T-helper 2 cell treated with Interferon-gamma antibody and Interleukin-4, amounts not matched to agents 5 μg/mL and 100 μg/mL, for 36 hours (primary cell): ENCODE measurements around the gene HTR4.

Source experiments
- DNase-seq: peaks from one replicate; pipeline ENCODE4 v3.0.0; 2021; ENCODE audit warnings: low spot score
- H3K27ac Mint-ChIP-seq: one replicate; pipeline ENCODE4 v1.8.0; 2021; ENCODE audit warnings: mild to moderate bottlenecking, mixed read lengths
- H3K27me3 Mint-ChIP-seq: one replicate; pipeline ENCODE4 v1.8.0; 2021; ENCODE audit warnings: low read depth, mixed read lengths
- H3K36me3 Mint-ChIP-seq: one replicate; pipeline ENCODE4 v1.8.0; 2021; ENCODE audit warnings: low read depth, mixed read lengths
- H3K4me1 Mint-ChIP-seq: one replicate; pipeline ENCODE4 v1.8.0; 2021; ENCODE audit warnings: low read depth, mixed read lengths
- H3K4me3 Mint-ChIP-seq: one replicate; pipeline ENCODE4 v1.8.0; 2022; ENCODE audit warnings: mild to moderate bottlenecking, moderate library complexity, mixed read lengths
- H3K9me3 Mint-ChIP-seq: one replicate; pipeline ENCODE4 v1.8.0; 2021; ENCODE audit warnings: mixed read lengths

The HTR4 gene

GRCh38 chr5:148653836-148654781, at the start of gene HTR4:
HTR4 (minus strand) TSS chr5:148654527; CDS start chr5:148637014, 17,513 bp downstream.
- no peaks in the 10 kb centered on the region for H3K9me3 Mint-ChIP-seq
- H3K27me3 Mint-ChIP-seq: peaks cover 48% of the 10 kb centered on the region

GRCh38 chr5:148702019-148702596, 47.8 kb upstream of the HTR4 start:
- H3K27ac Mint-ChIP-seq: no peak overlapping the region
- peaks cover 2% of the 10 kb centered on the region for H3K4me1 Mint-ChIP-seq
- no peak for DNase-seq
- no peak overlapping the region for H3K4me3 Mint-ChIP-seq
- H3K27me3 Mint-ChIP-seq: peaks cover 2% of the 10 kb centered on the region
- no peaks in the 10 kb centered on the region for H3K36me3 Mint-ChIP-seq
- peaks cover 9% of the 10 kb centered on the region for H3K9me3 Mint-ChIP-seq

More at GRCh38 chr5:148653836-148654781, at the start of gene HTR4:
- no peaks in the 10 kb centered on the region for H3K4me1 Mint-ChIP-seq
- H3K27ac Mint-ChIP-seq: no peak within 1 kb of the TSS
- no peak within 1 kb of the TSS for H3K4me3 Mint-ChIP-seq
- no peaks in the 10 kb centered on the region for H3K36me3 Mint-ChIP-seq
- DNase-seq: no peak

GRCh38 chr5:148699028-148699427, 44.7 kb upstream of the HTR4 start:
- no peaks in the 10 kb centered on the region for H3K4me1 Mint-ChIP-seq
- no peak for DNase-seq
- peaks cover 9% of the 10 kb centered on the region for H3K9me3 Mint-ChIP-seq
- H3K36me3 Mint-ChIP-seq: no peaks in the 10 kb centered on the region
- peaks cover 9% of the 10 kb centered on the region for H3K27me3 Mint-ChIP-seq
- no peak overlapping the region for H3K27ac Mint-ChIP-seq
- H3K4me3 Mint-ChIP-seq: no peak overlapping the region

GRCh38 chr5:148697809-148698196, 43.5 kb upstream of the HTR4 start:
- H3K4me1 Mint-ChIP-seq: no peaks in the 10 kb centered on the region
- H3K36me3 Mint-ChIP-seq: no peaks in the 10 kb centered on the region
- no peak for DNase-seq
- peaks cover 9% of the 10 kb centered on the region for H3K9me3 Mint-ChIP-seq
- peaks cover 9% of the 10 kb centered on the region for H3K27me3 Mint-ChIP-seq
- H3K27ac Mint-ChIP-seq: no peak overlapping the region
- H3K4me3 Mint-ChIP-seq: no peak overlapping the region

GRCh38 chr5:148697180-148697808, 43.0 kb upstream of the HTR4 start:
- no peaks in the 10 kb centered on the region for H3K36me3 Mint-ChIP-seq

GRCh38 chr5:148696187-148697036, 42.1 kb upstream of the HTR4 start:
- no peaks in the 10 kb centered on the region for H3K36me3 Mint-ChIP-seq
- no peaks in the 10 kb centered on the region for H3K4me1 Mint-ChIP-seq
- H3K4me3 Mint-ChIP-seq: no peak overlapping the region
- peaks cover 1% of the 10 kb centered on the region for H3K9me3 Mint-ChIP-seq
- no peak overlapping the region for H3K27ac Mint-ChIP-seq
- DNase-seq: no peak
- peaks cover 10% of the 10 kb centered on the region for H3K27me3 Mint-ChIP-seq

More at GRCh38 chr5:148697180-148697808, 43.0 kb upstream of the HTR4 start:
- Mint-ChIP-seq H3K4me1 (no peaks in the 10 kb centered on the region), H3K4me3 (no peak overlapping the region), H3K27ac (no peak overlapping the region), H3K27me3 (peaks cover 9% of the 10 kb centered on the region), H3K9me3 (peaks cover 8% of the 10 kb centered on the region)
- no peak for DNase-seq

GRCh38 chr5:148690945-148691344, 36.6 kb upstream of the HTR4 start:
- no peak overlapping the region for H3K4me3 Mint-ChIP-seq
- H3K9me3 Mint-ChIP-seq: no peaks in the 10 kb centered on the region
- DNase-seq: no peak
- no peaks in the 10 kb centered on the region for H3K4me1 Mint-ChIP-seq
- H3K36me3 Mint-ChIP-seq: no peaks in the 10 kb centered on the region
- peaks cover 11% of the 10 kb centered on the region for H3K27me3 Mint-ChIP-seq
- no peak overlapping the region for H3K27ac Mint-ChIP-seq

GRCh38 chr5:148688787-148689186, 34.5 kb upstream of the HTR4 start:
- peaks cover 2% of the 10 kb centered on the region for H3K4me1 Mint-ChIP-seq
- no peaks in the 10 kb centered on the region for H3K9me3 Mint-ChIP-seq
- H3K36me3 Mint-ChIP-seq: no peaks in the 10 kb centered on the region
- H3K4me3 Mint-ChIP-seq: no peak overlapping the region
- no peak overlapping the region for H3K27ac Mint-ChIP-seq
- H3K27me3 Mint-ChIP-seq: peaks cover 10% of the 10 kb centered on the region
- DNase-seq: no peak

GRCh38 chr5:148687871-148688270, 33.5 kb upstream of the HTR4 start:
- no peak for DNase-seq
- H3K9me3 Mint-ChIP-seq: no peaks in the 10 kb centered on the region
- peaks cover 2% of the 10 kb centered on the region for H3K4me1 Mint-ChIP-seq
- H3K27me3 Mint-ChIP-seq: peaks cover 12% of the 10 kb centered on the region
- no peaks in the 10 kb centered on the region for H3K36me3 Mint-ChIP-seq
- H3K27ac Mint-ChIP-seq: no peak overlapping the region
- H3K4me3 Mint-ChIP-seq: no peak overlapping the region

- DNase-seq: no peak
Observed at GRCh38 chr5:148687427-148687826, 33.1 kb upstream of the HTR4 start.

GRCh38 chr5:148686660-148687059, 32.3 kb upstream of the HTR4 start:
- Mint-ChIP-seq H3K9me3 (no peaks in the 10 kb centered on the region), H3K27me3 (peaks cover 9% of the 10 kb centered on the region), H3K36me3 (no peaks in the 10 kb centered on the region), H3K4me3 (no peak overlapping the region), H3K4me1 (peaks cover 2% of the 10 kb centered on the region), H3K27ac (no peak overlapping the region)
- no peak for DNase-seq

More at GRCh38 chr5:148687427-148687826, 33.1 kb upstream of the HTR4 start:
- Mint-ChIP-seq H3K9me3 (no peaks in the 10 kb centered on the region), H3K4me3 (no peak overlapping the region), H3K4me1 (peaks cover 2% of the 10 kb centered on the region), H3K36me3 (no peaks in the 10 kb centered on the region), H3K27me3 (peaks cover 12% of the 10 kb centered on the region), H3K27ac (no peak overlapping the region)

GRCh38 chr5:148685520-148686134, 31.3 kb upstream of the HTR4 start:
- Mint-ChIP-seq H3K36me3 (no peaks in the 10 kb centered on the region), H3K27ac (no peak overlapping the region), H3K4me1 (peaks cover 2% of the 10 kb centered on the region), H3K4me3 (no peak overlapping the region), H3K9me3 (no peaks in the 10 kb centered on the region), H3K27me3 (peaks cover 4% of the 10 kb centered on the region)
- no peak for DNase-seq

- no peaks in the 10 kb centered on the region for H3K9me3 Mint-ChIP-seq
- H3K36me3 Mint-ChIP-seq: no peaks in the 10 kb centered on the region
- H3K27ac Mint-ChIP-seq: no peak overlapping the region
- H3K27me3 Mint-ChIP-seq: peaks cover 4% of the 10 kb centered on the region
- DNase-seq: no peak
- H3K4me1 Mint-ChIP-seq: peaks cover 2% of the 10 kb centered on the region
- no peak overlapping the region for H3K4me3 Mint-ChIP-seq
Observed at GRCh38 chr5:148684528-148684927, 30.2 kb upstream of the HTR4 start.
